ENCODE data around the gene PDE5A. TPM values are rescaled to one million over a fixed set of nuclear protein-coding genes. Genes with fewer than 3 reads are reported as not detected.

The PDE5A gene
- total RNA-seq, 4 donors from 2014 or later, result 6.1 to 27.1 (median 11.3) TPM

DNA sequence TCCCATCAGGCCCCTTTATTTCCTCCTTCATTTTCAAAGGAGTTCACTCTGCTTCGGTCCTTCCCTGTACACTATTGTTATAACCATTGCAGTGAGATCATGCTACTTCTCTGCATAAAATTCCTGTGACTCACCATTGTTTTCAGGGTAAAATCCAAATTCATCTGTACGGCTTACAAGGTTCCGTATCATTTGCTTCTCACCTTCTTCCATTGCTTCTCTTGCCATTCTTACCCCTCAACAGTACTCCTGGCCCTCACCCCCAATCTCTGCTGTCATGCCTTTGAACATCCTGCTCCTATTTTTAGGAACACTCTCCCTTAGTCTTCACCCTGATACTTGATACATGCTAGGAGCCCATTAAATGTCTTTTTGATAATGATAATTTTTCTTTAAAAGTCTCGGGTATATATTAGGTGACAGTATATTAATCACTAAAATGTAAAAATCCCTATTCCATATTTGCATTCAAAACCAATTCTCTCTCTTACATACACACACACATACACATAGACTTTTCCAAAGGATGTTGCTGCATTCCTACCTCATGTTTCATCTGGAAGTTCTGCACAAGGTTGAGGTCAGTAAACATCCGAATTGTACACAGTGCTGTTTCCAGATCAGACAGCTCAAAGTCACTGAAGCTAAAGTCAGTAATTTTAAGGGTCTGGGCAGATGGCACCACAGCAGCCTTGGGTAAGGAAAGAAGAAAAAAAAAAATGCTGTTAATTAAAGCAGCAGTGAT lies 103.4 kb downstream of the PDE5A start:
- TF ChIP-seq, protein P1, sequence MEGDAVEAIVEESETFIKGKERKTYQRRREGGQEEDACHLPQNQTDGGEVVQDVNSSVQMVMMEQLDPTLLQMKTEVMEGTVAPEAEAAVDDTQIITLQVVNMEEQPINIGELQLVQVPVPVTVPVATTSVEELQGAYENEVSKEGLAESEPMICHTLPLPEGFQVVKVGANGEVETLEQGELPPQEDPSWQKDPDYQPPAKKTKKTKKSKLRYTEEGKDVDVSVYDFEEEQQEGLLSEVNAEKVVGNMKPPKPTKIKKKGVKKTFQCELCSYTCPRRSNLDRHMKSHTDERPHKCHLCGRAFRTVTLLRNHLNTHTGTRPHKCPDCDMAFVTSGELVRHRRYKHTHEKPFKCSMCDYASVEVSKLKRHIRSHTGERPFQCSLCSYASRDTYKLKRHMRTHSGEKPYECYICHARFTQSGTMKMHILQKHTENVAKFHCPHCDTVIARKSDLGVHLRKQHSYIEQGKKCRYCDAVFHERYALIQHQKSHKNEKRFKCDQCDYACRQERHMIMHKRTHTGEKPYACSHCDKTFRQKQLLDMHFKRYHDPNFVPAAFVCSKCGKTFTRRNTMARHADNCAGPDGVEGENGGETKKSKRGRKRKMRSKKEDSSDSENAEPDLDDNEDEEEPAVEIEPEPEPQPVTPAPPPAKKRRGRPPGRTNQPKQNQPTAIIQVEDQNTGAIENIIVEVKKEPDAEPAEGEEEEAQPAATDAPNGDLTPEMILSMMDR (IDR thresholded peaks at IDR 0.05), result no peak
- DNase-seq (ENCODE audit: low spot score) (no peak), ATAC-seq (ENCODE audit: low FRiP score) (peak; percentile 39)

DNA sequence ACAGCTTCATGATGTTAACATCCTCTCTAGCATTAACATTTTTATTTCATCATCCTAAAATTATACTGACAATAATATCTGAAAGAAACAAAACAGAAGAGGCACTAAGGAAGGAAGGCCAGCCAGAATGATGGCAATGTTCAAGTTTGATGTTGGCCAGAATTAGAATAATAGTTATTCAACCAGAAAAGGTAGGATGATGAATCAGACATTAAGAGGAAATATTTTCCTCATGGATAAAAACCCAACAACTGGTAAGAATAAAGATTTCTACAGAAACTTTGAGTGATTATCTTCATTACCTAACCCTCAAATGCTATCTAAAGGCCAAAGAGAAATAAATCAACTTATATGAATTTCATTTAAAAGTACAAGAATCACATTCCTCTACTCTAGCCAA lies 105.2 kb downstream of the PDE5A start:
- DNase-seq (ENCODE audit: low spot score) (no peak), ATAC-seq (ENCODE audit: low FRiP score) (peak; percentile 17)
- TF ChIP-seq, protein P1 (IDR thresholded peaks at IDR 0.05), result no peak

DNA sequence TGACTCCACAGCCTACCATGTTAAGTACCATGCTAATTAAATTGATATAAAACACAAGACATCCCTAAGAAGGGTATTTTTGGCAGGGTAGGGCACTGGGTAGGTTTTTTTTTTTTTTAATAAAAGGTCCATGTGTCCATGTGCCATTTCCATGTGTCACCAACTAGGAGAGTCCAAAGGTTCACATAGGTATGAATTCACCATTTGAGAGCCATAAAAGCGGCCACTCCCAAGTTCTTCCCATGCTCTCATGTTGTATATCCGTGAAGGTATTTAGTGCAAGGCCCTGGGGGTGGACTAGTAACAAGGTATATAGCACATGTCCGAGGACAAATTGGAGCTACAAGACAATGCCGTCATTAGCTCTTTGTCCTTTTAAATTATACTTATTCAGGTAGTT lies 107.3 kb downstream of the PDE5A start:
- TF ChIP-seq, protein P1 (IDR thresholded peaks at IDR 0.05), result no peak
- DNase-seq (ENCODE audit: low spot score) (no peak), ATAC-seq (ENCODE audit: low FRiP score) (no peak)

DNA sequence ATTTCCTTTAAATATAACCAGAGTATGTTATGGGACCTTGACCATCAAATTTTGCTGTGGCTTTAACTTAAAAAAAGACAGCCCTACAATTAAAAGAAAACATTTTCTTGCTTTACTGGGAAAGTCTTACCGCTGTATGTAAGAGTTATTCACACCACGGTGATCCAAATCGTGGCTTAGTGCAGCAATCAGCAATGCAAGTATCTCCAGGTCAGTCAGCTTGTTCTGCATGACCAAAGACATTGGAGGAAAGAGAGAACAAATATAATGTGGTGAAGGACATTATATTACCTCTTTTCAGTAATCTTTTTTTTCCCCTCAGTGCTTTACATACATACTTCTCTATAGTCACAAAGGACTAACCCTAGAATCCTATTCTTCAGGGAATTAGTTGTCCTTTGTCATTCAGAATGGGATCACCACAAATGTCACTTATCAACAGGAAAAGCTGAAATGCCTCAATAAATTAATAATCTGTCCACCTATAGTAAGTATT lies 109.6 kb downstream of the PDE5A start:
- TF ChIP-seq, protein P1 (IDR thresholded peaks at IDR 0.05), result no peak
- no peak for ATAC-seq (ENCODE audit: low FRiP score)

DNA sequence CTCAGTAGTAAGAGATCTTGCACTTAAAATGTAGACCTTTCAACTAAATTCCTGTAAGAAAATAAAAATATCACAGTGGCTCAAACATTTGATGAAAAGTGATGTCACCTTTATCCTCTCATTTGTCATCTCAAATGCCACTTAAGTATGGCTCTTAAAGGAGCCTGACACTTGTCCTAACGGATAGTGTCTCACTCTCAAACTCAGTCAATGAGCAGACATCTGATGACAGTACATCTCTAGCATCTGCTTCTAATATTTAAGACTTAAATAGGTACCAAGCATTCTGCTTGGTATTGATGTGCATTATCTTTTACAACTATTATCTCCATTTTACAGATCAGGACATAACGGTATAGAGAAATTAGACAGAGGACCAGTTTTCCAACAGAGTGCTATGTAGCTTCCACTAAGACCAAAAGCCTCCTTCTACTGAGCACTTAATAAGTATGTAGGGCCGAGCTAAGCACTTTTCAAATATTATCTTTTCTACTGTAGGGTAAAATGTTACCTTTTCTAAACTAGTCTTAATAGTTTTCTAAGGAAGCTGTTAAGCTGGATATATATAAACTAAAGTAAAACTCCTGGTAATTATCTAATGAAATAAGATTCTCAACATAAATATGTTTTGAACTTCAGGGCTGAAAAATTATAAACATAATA lies 110.2 kb downstream of the PDE5A start:
- ATAC-seq (ENCODE audit: low FRiP score) (no peak), DNase-seq (ENCODE audit: low spot score) (no peak)
- TF ChIP-seq, protein P1 (IDR thresholded peaks at IDR 0.05), result no peak

More for the DNA sequence above, 109.6 kb downstream of the PDE5A start:
- DNase-seq (ENCODE audit: low spot score), result no peak

DNA sequence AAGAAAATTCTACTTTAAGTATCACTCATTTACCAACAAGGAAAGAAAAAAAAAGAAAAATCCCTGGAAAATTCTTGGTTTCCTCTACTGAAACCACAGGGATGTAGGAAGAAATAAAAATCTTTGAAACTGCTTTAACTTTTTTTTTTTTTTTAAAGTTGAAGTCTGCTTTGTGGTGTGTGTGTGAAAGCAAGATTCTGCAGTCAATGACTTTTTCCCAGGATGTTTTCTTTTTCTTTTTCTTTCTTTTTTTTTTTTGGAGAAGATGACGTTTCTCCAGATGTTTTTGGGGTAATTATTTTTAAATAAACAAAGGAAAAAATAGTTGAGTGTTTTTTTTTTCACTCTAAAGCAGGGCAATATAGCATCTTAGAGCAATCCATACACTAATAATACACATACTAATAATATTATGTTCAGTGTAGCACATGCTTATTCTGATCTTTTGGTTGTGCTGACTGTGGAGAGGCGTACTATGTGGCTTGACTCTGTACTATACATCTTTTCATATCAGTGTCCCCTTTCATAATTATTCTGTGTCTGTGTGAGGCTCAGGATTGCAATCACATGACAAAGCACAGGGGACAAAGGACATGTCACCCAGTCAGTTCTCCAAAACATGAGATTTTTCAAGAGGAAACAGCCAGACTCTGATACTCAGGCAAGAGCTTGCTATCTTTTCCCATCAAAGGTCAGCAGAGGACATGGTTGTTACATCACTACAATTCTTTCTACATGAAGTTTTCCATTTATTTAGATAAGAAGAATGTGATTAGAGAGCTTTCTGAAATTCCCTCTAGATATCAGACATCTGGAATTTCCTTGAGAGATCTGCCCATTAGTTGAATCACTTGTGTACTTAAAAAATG lies 111.0 kb downstream of the PDE5A start:
- DNase-seq (ENCODE audit: low spot score) (no peak), ATAC-seq (ENCODE audit: low FRiP score) (peak; percentile 59)
- TF ChIP-seq, protein P1 (IDR thresholded peaks at IDR 0.05), result no peak

Measured in omental fat pad (tissue), 4 donors.